SKM-1 (cell line): ENCODE results near the gene KRT74.
"Not testable (repeated sequence)": the region's sequence is repeated elsewhere in the genome, so short reads cannot be mapped to it uniquely, and the experiment has no call there.

Experiments
- DNase-seq: peaks from one replicate; lab custom pipeline; 2025; ENCODE audit not compliant: unreplicated experiment; lab: John Stamatoyannopoulos, UW

Gene KRT74

GRCh38 chr12:52603314-52603713 is 29.7 kb upstream of the KRT74 start:
- DNase-seq = no peak

- no peak for DNase-seq
Measured at GRCh38 chr12:52602552-52602951, 28.9 kb upstream of the KRT74 start.

GRCh38 chr12:52601671-52602070 is 28.0 kb upstream of the KRT74 start:
- no peak for DNase-seq

- DNase-seq = no peak
Measured at GRCh38 chr12:52600941-52601481, 27.4 kb upstream of the KRT74 start, which contains the start of gene KRT72. KRT72 (minus strand) TSS chr12:52601463; CDS start chr12:52601452, 11 bp downstream.

GRCh38 chr12:52600475-52600874 is 26.8 kb upstream of the KRT74 start:
- DNase-seq = no peak

GRCh38 chr12:52600071-52600470 is 26.4 kb upstream of the KRT74 start:
- no peak for DNase-seq

GRCh38 chr12:52598966-52599365 is 25.3 kb upstream of the KRT74 start:
- DNase-seq = no peak

- DNase-seq = not testable (repeated sequence)
Measured at GRCh38 chr12:52594237-52594636, 20.6 kb upstream of the KRT74 start.

- no peak for DNase-seq
Measured at GRCh38 chr12:52591521-52591920, 17.9 kb upstream of the KRT74 start.

GRCh38 chr12:52590021-52590420 is 16.4 kb upstream of the KRT74 start:
- no peak for DNase-seq

- DNase-seq = no peak
Measured at GRCh38 chr12:52587563-52587962, 13.9 kb upstream of the KRT74 start.

GRCh38 chr12:52585946-52586345 is 12.3 kb upstream of the KRT74 start:
- DNase-seq = no peak

- DNase-seq = peak; percentile 0
Measured at GRCh38 chr12:52585066-52585465, 11.4 kb upstream of the KRT74 start.

- DNase-seq = no peak
Measured at GRCh38 chr12:52584156-52584682, 10.6 kb upstream of the KRT74 start.

GRCh38 chr12:52582971-52583456 is 9.4 kb upstream of the KRT74 start:
- no peak for DNase-seq

- no peak for DNase-seq
Measured at GRCh38 chr12:52582486-52582885, 8.8 kb upstream of the KRT74 start.

- DNase-seq = no peak
Measured at GRCh38 chr12:52581481-52581880, 7.8 kb upstream of the KRT74 start.

GRCh38 chr12:52581066-52581465 is 7.4 kb upstream of the KRT74 start:
- DNase-seq = no peak

GRCh38 chr12:52580496-52580895 is 6.9 kb upstream of the KRT74 start:
- no peak for DNase-seq

GRCh38 chr12:52579468-52580465 is 6.1 kb upstream of the KRT74 start:
- no peak for DNase-seq

- no peak for DNase-seq
Measured at GRCh38 chr12:52578469-52578868, 4.8 kb upstream of the KRT74 start.

- no peak for DNase-seq
Measured at GRCh38 chr12:52577316-52577715, 3.7 kb upstream of the KRT74 start.
